HG03139 (cell line): ENCODE data around the gene USP49.

Source experiments
- ATAC-seq: cut with Tn5 transposase; IDR thresholded peaks from one replicate; pipeline ENCODE4 v1.9.1; 2021; ENCODE audit not compliant: unreplicated experiment

USP49 gene

GRCh38 chr6:41759905-41760579 lies 135.1 kb downstream of the USP49 start:
- ATAC-seq: no peak

DNA sequence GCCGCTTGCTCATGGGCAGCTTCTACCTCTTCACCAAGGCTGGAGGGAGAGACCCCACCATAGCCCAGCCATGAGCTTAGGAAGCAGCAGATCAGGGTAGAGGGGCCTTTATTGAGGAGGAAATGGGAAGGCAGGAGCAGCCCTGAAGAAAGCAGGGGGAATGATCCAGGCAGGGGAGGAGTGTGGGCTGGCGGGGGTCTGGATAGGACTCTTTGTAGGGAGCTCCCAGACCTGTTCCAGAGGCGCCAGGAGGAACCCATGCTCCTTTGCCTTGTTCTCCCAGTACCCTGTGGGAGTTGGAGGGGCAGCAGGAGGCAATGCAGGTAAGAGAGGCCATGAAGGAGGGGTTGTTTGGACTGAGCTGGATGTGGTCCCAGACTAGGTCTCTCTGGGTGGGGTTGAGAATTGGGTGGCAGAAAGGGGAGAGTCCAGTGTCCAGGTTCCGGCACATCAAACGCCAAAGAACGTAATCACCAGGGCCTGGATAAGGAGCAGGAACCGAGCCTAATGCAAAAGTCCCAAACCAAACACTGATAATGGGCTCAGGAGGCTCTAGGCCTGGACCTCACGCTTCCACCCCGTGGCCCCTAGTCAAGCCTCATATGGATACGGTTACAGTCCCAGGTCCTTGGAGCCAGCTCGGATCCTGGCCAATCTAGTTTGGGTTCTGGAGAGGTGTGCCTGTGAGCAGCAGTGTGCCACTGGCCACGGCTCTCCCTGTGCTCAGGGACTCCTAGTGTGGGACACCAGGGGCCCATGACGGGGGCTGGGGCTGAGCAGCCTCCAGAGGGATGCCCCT lies 135.9 kb downstream of the USP49 start:
- ATAC-seq: no peak

- ATAC-seq: no peak
These were observed 136.5 kb downstream of the USP49 start for GRCh38 chr6:41758641-41759035.

DNA sequence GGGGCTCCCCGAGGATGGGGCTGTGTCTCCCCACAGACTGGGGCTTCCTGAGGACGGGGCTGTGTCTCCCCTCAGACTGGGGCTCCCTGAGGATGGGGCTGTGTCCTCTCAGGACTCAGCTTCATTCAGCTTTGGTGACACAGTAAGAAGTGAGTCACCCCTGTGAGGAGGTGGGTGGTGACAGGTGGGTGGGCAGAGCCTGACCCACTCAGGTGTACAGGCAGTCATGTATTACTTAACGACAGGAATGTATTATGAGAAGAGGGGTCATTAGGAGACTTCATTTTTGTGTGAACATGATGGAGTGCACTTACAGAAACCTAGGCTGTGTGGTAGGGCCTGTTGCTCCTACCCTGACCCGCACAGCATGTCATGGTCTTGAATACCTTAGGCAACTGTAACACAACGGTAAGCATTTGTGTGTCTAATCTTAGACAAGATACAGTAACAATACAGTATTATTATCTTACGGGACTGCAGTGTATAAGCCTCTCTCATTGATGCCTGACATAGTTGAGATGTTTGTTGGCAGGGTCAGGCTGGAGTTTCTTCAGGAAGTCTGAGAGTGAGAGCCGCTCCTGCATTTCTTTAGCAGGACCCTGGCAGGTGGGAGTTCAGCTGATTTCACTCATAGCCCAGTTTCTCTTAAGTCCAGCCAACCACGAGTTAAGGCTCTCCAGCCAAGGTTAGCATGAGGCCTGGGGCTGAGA lies 137.1 kb downstream of the USP49 start:
- ATAC-seq: no peak

DNA sequence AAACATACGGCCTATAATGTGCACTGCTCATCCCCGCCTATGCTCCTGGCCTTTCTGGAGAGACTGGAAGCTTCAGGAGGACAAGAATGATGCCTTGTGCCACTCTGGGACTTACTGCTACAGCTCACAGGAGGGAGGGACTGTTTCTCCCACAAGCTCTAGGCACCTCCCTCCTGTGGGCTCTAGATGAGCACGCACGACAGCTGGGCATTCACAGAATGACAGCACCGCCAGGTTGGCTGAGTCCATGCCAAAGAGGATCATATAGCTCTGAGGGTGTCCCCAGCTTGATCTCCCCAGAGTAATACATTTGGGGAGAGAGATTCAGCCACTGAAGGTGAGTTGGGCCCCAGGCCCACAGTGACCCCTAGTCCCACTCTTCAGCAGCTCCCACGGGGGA lies 137.9 kb downstream of the USP49 start:
- no peak for ATAC-seq

GRCh38 chr6:41756354-41756753 lies 138.8 kb downstream of the USP49 start:
- ATAC-seq: no peak

- ATAC-seq: no peak
These were observed 139.3 kb downstream of the USP49 start for GRCh38 chr6:41755895-41756294.

GRCh38 chr6:41750374-41750773 lies 144.8 kb downstream of the USP49 start:
- ATAC-seq: no peak

DNA sequence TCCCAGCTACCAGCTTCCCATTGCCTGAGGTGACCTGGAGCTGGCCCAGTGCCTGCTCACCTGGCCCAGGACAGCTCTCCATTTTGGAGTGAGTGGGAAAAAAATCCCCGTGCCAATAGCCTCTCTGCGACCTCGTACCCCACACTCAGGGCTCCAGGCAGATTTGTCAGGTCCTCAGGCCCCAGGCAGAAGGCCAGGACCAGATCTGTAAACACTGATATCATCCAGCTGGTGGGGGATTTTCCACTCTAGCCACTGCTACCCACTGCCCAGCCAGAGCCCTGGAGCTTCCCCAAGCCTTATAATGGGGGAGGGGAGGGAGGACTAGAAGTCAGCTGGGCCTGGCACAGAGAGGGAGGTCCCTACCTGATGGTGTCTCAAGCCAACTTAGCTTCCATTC lies 146.6 kb downstream of the USP49 start:
- ATAC-seq: no peak

GRCh38 chr6:41748102-41748477 lies 147.1 kb downstream of the USP49 start:
- ATAC-seq: no peak

DNA sequence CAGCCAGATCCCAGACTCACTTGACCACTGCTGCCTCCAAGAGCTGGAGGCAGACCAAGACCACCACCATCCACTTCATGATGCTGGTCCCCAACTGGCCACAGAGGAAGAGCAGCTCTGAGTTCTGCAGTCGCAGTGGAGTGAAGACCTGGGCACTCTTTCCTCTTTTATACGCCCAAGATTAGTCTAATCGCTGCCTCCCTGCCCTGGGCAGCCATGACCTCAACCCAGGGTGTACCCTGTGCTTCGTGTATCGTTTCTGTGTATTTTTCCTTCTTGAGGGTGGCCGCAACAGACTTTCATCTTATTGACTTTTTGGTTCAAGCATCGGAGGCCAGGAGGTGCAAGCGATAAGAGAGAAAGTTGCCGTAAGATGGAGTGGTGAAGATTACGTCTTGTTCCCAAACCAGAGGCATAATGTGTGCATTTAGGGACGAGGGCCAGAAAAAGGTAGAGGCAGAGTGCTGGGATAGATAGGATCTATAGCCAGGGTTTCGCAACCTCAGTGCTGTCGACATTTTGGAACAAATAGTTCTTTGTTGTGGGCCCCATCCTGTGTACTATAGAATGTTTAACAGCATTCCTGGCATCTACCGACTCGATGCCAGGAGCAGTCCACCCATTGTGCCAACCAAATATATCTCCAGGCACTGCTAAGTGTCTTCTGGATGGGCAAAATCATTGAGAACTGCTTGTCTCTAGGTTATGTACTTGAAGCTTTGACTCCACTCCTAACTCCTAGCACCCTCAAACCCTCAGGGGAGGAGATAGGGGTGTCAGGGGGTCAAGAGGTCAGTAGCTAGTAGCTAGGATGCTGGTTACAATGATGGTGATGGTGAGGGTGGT lies 147.7 kb downstream of the USP49 start, which contains the start of gene PGC:
PGC (minus strand) TSS at position 142 of the 846 bp plus-strand sequence; CDS start at position 79, 63 bp downstream.
- ATAC-seq: no peak

DNA sequence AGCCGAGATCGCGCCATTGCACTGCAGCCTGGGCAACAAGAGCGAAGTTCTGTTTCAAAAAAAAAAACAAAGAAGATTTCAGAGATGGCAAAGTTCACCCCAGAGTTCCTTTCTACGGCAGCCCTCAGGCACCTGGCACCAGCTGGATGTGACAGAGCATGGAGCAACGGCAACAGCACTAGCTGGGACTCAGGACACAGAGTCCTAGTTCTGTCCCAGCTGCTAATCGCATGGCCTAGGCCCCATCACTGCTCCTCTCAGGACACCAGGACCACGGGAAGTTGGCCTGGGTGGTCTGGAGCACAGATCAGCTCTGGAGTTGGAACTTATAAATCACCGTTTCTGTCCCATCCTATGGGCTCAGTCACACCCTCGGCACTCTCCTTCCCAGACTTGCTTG lies 149.1 kb downstream of the USP49 start:
- ATAC-seq: no peak

- no peak for ATAC-seq
These were observed 150.9 kb downstream of the USP49 start for GRCh38 chr6:41744236-41744787.

GRCh38 chr6:41743406-41744235 lies 151.6 kb downstream of the USP49 start:
- no peak for ATAC-seq

- ATAC-seq: no peak
These were observed 153.3 kb downstream of the USP49 start for GRCh38 chr6:41741625-41742490.

GRCh38 chr6:41740366-41741162 lies 154.6 kb downstream of the USP49 start:
- ATAC-seq: no peak
